Measurements from ENCODE around the gene ATXN1. TPM values are rescaled to one million over a fixed set of nuclear protein-coding genes. Genes with fewer than 3 reads are reported as not detected.
"Not testable (repeated sequence)": the region's sequence is repeated elsewhere in the genome, so short reads cannot be mapped to it uniquely, and the experiment has no call there.

Gene ATXN1
- total RNA-seq, 1 donor from 2014 or later: 62.7 TPM

- intact Hi-C loops (cut with micrococcal nuclease): loop anchor here (5.0 kb wide), 1 partner anchor 42 kb away; no protein-coding TSS in a partner anchor
These were observed 290.6 kb downstream of the ATXN1 start for GRCh38 chr6:16470502-16471221.

GRCh38 chr6:16468991-16469615 is 292.2 kb downstream of the ATXN1 start:
- intact Hi-C loops (cut with micrococcal nuclease): no loop called here

GRCh38 chr6:16466800-16467553 is 294.3 kb downstream of the ATXN1 start:
- intact Hi-C loops (cut with micrococcal nuclease): no loop called here

GRCh38 chr6:16464045-16464444 is 297.2 kb downstream of the ATXN1 start:
- intact Hi-C loops (cut with micrococcal nuclease): no loop called here

- intact Hi-C loops (cut with micrococcal nuclease): not testable (repeated sequence)
These were observed 298.0 kb downstream of the ATXN1 start for GRCh38 chr6:16463246-16463645.

- intact Hi-C loops (cut with micrococcal nuclease): no loop called here
These were observed 299.8 kb downstream of the ATXN1 start for GRCh38 chr6:16461491-16461890.

GRCh38 chr6:16459472-16459871 is 301.8 kb downstream of the ATXN1 start:
- intact Hi-C loops (cut with micrococcal nuclease): not testable (repeated sequence)

GRCh38 chr6:16452348-16452747 is 308.9 kb downstream of the ATXN1 start:
- intact Hi-C loops (cut with micrococcal nuclease): no loop called here

GRCh38 chr6:16450821-16451220 is 310.4 kb downstream of the ATXN1 start:
- intact Hi-C loops (cut with micrococcal nuclease): no loop called here

DNA sequence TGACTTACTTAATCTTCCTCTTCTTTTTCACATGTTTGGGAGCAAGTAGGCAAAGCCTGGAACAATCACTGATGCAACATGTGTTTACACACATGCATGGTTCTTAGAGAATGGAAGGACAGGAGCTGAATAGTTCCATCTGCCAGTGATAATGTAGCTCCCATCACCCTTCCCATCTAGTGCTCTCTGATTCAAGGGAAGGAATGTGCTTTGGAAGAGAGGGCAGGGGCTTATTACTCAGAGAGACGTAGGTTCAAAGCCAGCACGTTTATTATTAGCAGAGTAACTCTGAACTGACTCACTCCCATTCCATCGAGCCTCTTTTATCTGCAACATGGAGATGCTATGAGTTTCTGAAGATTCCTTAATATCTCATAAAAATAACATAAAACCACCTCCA is 311.0 kb downstream of the ATXN1 start:
- intact Hi-C loops (cut with micrococcal nuclease): no loop called here

DNA sequence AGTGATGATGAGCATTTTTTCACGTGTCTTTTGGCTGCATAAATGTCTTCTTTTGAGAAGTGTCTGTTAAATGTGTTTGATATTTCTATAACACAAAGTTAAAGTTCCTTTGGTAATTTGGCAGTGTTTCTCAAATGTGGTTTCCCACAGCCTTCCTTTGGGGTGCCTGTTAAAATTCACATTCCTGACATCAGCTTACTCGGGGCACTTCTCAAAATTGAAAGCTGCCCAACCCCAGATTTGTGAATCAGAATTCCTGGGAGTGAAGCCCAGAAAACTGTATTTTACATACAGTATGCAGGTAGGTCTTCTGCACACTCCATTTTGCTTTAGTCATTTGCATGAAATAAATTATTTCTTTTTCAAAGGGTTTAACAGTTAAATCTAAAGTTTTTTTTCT is 315.0 kb downstream of the ATXN1 start:
- intact Hi-C loops (cut with micrococcal nuclease): no loop called here

DNA sequence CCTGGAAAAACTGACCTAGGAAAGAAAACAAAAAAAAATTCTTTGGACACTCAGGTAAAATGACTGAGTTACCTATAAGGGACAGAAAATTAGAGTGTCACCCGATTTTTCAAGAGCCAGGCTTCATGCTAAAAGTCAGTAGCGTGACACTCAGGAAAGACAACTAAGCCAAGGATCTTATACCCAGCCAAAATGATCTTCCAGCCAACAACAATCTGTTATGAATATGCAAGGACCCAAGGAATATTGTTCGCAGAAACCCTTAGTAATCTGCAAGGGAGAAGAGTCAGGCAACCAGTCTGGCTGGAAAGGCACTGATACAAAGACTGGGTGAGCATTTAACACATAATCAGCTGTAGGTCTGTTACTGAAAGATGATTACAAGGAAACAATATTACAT is 319.2 kb downstream of the ATXN1 start:
- intact Hi-C loops (cut with micrococcal nuclease): no loop called here

DNA sequence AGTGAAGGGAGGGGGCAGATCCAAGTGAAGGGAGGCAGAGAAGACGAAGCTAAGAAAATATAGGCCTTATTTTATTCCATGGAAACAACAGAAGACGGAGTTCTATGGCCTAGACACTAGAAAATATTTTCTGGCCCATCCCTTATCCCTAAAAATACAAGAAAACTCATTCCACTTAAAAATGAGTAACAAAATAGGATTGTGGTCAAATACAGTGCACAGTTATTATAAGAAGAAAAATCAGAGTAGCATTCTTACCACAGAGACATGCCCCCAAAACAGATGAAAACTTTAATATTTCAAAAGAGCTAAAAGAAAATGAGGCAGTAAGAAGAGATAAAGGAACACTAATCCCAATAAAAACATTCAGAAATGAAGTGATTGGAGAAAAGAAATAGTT is 320.0 kb downstream of the ATXN1 start:
- intact Hi-C loops (cut with micrococcal nuclease): no loop called here

DNA sequence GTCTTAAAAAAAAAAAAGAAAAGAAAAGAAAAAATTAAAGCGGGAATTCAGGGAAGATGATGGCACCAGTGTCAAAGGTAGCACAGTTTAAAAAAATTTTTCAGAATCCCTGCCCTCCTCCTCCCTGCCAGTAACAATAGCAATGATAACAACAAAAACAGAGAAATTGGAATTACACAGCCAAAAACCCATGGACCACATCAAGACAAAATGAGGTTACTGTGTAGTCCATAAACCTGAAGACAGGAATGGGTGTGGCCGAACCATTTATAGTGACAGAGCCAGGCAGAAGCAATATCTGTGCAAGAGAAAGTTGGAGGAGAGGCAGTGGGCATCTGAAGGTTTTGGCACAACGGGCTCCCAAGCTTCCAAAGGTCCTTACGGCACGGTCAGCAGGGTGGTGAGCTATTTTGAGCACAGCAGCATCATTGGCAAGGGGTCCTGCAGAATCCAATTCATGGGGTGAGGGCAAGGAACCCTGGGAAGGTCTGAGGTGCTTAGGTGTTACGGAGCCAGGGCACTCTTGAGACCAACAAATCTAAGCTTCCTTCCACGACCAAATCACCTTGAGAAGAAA is 320.5 kb downstream of the ATXN1 start:
- intact Hi-C loops (cut with micrococcal nuclease): no loop called here

GRCh38 chr6:16438718-16439591 is 322.3 kb downstream of the ATXN1 start:
- intact Hi-C loops (cut with micrococcal nuclease): loop anchor here (5.0 kb wide), 1 partner anchor 43 kb away; no protein-coding TSS in a partner anchor

DNA sequence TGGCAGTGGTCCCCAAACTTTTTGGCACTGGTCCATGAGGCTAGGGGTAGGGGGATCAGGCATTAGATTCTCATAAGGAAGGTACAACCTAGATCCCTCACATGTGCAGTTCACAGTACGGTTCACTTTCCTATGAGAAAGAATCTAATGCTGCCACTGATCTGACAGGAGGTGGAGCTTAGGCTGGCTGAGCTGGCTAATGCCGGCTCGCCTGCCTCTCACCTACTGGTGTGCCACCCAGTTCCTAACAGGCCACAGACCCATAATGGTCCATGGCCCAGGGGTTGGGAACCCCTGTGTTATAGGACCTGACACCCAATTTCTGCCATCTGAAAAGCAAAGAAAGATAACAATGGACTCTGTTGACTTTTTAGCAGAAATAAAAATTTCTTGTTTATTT is 323.3 kb downstream of the ATXN1 start:
- intact Hi-C loops (cut with micrococcal nuclease): loop anchor here (5.0 kb wide), 1 partner anchor 44 kb away; no protein-coding TSS in a partner anchor

GRCh38 chr6:16437095-16437494 is 324.2 kb downstream of the ATXN1 start:
- intact Hi-C loops (cut with micrococcal nuclease): loop anchor here (5.0 kb wide), 1 partner anchor 45 kb away; no protein-coding TSS in a partner anchor

DNA sequence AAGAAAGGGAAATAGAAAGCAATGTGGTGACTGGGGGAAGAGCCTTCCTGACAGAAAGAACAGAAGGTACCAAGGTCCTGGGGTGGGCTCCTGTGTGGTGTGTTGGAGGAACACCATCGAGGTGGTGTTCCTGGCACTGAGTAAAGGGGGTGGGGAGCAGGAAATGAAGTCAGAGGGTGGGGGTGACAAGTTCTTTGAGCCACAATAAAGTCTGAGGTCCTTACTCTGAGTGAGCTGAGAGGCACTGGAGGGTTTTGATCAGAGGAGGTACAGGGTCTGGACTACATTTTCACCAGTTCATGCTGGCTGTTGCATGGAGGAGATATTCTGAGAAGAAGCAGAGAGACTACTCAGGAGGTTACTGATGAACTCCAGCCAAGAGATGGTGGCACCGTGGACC is 324.7 kb downstream of the ATXN1 start:
- intact Hi-C loops (cut with micrococcal nuclease): loop anchor here (5.0 kb wide), 1 partner anchor 46 kb away; no protein-coding TSS in a partner anchor

- intact Hi-C loops (cut with micrococcal nuclease): loop anchor here (5.0 kb wide), 1 partner anchor 47 kb away; no protein-coding TSS in a partner anchor
These were observed 326.4 kb downstream of the ATXN1 start for GRCh38 chr6:16434885-16435284.

GRCh38 chr6:16433338-16433890 is 327.8 kb downstream of the ATXN1 start:
- intact Hi-C loops (cut with micrococcal nuclease): no loop called here
